HG02981 (cell line): ENCODE results near the gene GRIN3A.
"Not testable (repeated sequence)": the region's sequence is repeated elsewhere in the genome, so short reads cannot be mapped to it uniquely, and the experiment has no call there.

Experiments
- ATAC-seq: cut with Tn5 transposase; IDR thresholded peaks from one replicate; pipeline ENCODE4 v1.9.1; 2021; ENCODE audit warnings: mild to moderate bottlenecking, moderate library complexity; ENCODE audit not compliant: unreplicated experiment

The GRIN3A gene

DNA sequence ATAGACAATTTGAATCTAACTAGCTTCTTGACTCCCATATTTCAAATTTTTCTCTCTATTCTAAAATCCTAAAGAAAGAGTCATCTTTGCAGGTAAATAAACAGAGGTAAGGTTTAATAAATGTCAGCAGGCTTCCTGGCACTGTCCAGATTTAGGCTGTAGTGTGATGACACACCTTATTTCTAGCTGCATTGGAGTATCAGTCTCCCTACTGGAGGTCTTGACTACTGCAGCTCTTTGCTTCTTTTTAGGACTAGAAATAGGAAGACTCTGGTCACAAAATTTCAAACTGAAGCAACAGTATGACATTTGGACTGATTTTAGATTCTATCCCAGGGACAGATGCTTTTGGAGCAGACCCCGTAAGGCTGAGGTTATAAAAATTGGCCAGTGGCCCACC, 103.0 kb downstream of the GRIN3A start:
- peak; percentile 53 for ATAC-seq

DNA sequence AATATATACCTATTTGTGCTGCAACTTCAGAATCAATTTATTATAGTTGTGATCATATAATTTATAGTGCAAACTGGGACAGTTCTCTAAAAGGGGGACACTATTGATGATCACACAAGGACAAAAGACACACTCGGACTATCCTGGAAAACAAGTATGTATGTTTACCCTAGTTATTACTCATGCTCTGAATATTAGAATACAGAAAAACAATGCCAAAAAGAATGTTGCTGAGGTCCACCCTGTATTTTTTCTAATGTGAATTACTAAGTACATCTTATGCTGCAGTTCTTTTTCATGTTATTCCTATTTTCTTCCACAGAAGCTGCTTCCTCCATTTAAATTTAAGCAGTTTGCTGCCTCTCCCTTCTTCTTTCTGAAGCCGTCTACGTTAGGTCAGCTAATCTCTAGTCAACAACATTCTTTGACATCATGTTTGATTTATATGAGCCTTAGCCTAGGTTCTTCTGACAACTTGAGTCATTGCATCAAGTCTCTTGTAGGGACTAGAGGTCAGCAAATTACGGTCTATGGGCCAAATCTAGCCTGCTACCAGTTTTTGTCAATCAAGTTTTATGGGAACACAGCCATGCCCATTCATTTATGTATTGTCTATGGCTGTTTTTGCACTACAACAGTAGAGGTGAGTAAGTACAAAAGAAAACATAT, 103.6 kb downstream of the GRIN3A start:
- ATAC-seq, result no peak

DNA sequence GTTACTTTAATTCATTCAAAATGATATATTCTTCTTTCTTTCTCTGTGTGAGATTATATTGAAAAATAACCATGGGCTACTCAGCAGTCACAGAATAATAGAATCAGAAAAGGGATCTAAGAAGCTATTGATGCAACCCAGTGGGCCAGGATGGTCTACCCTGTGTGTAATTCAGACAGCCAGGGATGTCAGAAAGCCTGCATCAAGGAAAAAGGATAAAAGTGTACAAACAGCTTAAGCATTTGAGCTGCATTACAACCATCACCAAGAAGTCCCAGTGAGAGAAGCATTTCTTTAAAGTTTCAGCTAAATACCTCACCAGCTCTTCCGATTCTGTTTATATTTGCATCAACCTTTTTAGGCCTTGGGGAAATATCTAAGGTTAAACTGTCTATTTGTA, 105.8 kb downstream of the GRIN3A start:
- ATAC-seq, result no peak

DNA sequence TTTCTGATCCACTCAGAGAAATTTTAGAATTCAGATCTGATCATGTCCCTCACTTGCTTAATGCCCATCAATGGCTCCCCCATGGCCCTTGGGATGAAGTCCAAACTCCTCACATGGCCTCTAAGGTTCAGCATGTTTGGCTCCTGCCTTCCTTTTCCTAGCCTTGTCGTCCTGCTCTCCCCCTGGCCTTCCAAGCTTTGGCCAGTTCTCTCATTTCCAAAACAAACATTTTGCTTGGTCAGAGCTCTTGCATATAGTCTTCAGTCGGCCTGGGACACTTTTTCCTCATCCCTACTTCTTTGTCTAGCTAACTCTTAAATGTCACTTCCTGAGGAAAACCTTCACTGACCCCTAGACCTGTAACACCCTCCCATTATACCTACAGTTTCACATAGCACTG, 106.6 kb downstream of the GRIN3A start:
- no peak for ATAC-seq

DNA sequence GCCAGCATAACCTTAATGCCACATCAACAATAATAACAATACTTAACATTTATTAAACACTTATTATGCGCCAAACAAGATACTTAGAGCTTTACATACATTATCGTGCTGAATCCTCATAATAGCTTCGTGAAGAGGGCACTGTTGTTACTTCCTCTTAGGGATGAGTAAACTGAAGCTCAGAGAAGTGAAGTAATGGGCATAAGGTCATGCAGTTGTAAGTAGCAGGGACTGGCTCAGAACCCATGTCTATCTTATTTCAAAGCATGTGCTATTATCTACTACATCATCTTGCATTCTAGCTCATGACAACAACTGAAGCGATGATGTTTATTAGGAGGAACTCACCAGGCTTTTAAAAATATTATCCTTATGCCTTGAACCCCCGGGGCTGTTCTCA, 108.8 kb downstream of the GRIN3A start:
- ATAC-seq, result no peak

DNA sequence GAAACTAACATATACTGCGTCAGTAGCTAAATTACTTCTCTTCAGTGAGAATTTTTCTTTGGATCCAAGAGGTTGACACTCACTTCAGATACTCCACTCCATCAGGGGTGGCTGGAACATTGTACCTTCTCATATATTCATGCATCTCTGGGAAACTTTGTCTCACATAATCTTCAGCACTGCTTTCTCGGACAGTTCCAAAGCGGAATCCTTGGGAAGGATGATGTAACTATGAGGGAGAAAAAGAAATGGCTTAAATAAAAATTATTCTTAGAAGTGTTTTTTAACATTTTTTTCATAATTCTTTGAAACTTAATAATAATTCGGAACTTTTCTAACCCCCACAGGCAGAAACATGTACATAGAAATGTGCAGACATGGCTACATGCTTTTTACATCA, 110.3 kb downstream of the GRIN3A start:
- ATAC-seq, result no peak

DNA sequence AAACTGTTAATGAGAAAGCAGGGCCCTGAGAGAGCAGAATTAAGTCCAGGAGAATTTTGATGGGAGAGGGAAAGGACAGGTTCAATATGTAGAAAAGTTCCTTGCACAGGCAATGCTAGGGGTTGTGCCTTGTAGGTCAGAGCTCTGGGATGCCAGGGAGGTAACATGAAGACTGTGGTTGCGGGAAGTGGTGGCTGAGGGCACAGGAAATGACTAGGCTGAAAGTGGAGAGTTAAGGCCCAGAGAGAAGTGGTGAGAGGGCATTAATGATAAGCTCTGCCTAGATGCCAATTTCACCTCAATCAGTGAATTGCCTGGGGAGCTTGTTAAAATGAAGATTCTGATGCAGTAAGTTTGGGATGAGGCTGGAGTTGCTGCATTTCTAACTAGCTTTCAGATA, 112.2 kb downstream of the GRIN3A start:
- peak; percentile 67 for ATAC-seq

DNA sequence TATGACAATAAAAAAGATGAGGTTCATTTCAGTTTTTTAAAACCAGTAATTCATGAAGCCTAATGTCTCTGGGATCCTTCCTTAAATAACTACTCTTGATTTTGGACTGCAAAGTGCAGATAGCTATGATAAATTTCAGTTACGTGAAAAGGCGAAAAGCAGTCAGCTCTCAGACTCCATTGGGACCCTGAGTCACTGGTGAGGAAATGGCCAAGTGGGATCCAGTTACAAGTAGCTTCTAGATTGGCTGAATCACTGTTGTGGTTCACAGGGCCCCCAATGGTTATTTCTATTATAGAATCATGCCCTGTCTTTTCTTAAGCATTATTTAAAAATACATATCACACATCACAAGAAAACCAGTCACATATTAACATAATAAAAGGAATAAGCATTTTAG, 112.6 kb downstream of the GRIN3A start:
- ATAC-seq, result no peak

DNA sequence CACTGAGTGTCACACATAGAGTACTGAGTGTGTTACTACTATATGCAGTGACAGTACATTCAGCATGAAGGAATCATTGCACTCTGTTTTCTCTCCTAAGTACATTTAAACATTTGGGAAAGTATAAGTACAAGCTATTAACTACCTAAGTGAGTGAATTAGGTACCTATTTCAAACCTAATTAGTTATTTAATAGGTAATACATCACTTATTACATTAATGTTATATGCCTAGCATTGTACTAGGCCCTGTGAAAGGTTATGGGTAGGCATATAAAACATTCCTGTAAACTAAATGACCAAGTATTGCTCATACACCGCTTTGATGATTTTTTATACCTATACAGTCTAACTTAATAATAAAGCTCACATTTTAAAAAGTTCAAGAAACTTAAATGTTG, 118.0 kb downstream of the GRIN3A start:
- ATAC-seq, result peak; percentile 43

DNA sequence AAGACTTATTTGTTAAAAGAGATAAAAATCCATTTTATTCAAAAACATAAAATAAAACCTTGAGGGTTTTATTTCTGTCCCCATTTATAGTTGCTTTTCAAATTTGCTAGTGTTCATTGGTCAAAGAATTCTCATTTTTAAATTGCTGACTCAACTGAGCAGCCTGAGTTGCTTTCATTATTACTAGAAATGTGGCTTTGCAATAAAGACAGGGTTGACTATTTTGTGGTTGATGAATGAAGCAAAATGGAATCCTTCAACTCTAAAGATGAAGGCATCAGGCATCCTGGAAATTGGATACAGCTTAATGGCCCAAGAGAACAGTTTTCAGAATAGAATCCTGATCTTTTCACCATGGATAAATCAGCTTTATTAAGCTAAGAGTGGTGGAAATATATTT, 119.7 kb downstream of the GRIN3A start:
- peak; percentile 69 for ATAC-seq

DNA sequence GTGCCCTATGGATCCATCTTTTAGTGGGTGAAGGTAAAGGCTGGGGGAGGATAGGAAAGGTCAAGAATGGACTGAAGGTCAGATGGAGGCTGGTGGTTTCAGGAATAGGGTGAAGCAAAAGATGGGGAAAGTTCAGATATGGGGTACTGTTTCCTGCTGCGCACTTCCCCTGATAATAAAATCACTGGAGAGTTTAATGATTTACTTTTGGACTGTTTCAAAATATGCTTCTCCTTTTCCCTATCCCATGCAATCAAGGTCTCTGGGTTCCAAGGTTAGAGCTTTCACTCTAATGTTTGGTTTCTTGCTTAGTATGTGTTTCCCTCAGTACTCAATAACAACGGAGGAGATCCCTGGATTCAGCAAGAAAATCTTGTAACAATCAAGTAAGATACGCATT, 132.9 kb downstream of the GRIN3A start:
- no peak for ATAC-seq

DNA sequence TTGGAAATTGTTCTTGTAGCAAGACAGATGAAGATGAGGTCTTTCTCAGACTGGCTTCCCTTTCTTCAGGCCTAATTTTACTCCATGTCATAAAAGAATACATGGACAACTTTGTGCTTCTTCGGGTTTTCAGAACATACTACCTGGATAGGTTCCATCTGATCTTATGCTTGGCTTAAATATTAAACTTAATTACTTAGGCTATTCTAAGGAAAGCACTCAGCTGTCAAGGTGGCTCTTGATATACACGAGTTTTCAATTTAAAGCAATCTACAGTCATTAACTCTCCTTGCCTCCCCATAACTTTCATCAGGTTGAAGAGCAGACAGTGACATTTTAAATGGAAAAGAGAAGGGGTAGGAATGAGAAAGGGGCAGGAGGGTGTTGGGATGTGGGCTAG, 134.2 kb downstream of the GRIN3A start:
- no peak for ATAC-seq

DNA sequence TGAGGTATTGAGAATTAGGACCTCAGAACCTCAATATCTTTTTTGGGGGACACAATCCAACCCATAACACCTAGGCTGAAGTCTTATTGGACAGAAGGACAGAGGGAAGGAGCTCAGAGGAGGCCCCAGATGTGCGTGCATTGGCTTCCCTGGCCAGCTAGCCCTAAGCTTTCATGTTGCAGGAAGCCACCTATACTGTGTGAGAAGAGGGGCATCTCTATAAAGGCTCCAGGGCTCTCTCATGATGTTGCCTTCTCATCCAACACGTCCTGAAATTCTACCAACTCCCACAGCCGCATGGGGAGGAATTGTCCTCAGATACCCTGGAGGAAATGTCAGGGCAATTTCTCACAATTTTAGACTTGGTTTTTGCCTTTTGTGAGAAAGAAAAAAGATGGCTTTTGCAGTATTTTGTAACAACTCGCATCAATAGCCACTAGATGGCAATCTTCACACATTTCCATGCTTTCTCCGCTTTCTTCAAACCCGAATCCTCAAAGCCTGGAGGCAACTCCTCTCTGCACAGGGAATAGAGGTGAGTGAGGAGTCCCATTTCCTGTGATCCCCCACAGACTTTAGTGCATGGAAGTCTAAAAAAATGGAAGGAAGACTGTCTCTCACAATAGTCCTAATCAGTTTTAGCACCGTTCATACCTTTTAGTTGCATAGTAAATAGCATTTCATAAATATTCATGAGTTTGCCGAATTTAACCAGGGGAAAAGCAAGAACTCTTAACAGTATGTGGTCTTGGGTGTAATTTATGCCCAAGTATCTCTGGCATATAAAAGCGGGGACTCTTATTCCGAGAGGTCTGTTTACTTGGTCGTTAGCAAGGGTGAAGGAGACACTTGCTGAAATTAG, 136.3 kb downstream of the GRIN3A start:
- ATAC-seq, result peak; percentile 64

DNA sequence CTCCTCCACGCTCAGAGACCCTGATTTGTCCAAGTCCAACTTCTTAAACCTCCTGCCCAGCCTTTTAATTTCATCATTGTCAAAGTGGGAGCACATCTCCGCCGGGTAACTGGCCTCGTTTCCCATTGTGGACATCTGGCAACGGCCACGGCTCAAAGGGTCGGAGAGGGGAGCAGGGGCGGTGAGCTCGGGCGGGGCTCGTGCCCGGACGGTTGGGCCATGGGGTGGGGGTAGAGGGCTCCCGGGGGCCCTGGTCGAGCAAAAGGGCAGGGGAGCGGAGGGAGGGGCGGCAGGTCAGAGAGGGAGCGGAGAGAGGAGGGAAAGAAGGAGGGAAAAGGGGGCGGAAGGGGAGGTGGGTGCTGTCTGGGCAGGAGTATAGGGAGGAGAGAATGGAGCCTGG, 143.7 kb downstream of the GRIN3A start, which contains the start of gene PPP3R2:
TSS of gene PPP3R2 (minus strand) at position 174 of the 400 bp plus-strand sequence. CDS start at position 126, 48 bp downstream.
- ATAC-seq, result no peak

DNA sequence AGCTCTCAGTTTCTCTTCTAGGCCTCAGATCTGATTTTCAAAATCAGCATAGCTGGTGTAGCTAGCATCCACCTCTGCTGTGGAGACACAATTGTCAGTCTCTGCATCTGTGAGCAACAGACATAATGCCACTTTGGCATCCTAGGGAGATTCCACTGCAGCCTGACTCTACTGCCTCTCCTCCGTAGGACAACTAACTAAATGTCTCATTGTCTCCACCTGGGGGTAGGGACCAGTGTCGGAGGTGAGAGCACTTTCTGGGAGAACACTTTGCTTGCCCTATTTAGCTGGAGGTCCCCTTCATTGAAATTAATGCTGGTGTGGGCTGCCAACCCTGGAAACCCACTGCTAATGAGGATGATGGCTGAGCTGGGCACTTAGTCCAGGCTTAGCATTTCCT, 145.1 kb downstream of the GRIN3A start:
- ATAC-seq, result no peak

DNA sequence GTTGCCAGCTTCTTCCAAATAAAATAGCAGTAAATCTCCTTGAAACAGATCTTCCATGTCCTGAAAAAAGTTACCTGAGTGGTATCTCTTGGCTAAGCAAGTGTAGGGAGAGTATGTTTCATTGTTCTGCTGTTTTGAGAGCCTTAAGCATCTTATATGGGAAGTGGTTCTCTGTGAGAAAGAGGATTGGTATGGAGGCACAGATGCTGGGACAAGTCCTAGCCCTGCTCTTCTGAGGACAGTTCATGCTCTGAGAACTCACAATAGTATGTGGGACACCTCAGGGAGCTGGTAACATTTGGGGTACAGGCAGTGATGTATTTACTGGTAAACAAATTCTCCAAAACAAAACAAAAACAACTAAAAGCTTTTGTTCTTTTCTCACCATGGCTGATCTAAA, 145.7 kb downstream of the GRIN3A start:
- ATAC-seq, result no peak

DNA sequence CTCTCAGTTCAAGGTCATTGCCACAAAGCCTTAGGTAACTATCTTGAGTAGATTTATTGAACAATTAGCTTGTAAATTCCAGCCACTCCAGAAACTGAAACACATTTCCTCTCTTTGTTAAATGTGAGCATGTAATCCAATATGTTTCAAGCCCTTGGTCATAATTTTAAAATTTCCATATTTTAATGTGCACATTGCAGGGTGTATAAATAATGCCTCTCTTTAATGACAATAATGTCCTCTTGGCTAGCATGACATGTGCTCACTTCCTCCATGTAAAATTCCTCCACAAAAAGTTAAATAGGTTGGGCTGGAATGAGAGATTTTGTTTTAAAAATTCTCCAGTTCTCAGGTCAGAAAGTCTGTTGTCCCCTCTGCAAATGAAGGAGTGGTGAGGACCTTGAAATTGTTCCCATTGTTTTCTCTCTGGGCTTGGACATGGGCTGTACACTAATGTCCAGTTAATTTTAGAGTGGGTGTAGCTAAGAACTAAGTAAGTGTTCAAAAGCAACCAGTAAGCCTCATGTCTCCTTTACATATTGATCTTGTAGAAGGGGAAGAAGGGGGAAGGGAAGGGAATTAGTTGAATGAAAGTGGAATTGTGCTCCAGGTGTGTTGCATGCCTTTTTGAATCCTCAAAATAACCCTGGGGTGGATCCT, 146.5 kb downstream of the GRIN3A start:
- no peak for ATAC-seq

DNA sequence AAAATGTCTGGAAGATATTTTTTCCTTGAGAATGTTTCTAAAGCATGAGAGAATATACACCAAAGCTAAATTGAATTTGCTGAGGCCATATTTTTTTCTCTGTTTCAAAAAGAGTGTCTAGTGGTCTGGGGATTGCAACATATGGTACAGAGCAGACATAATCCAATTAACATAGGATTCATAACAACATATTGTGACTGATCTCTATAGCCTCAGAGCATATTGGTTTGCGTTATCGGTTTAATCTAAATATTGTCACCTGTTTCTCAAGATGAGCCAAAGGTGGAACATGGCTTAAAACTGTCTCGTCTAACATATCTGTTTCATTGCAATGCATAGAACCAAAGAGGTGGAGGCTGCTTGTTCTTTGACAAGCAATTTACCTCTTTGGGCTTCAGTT, 147.5 kb downstream of the GRIN3A start:
- no peak for ATAC-seq

DNA sequence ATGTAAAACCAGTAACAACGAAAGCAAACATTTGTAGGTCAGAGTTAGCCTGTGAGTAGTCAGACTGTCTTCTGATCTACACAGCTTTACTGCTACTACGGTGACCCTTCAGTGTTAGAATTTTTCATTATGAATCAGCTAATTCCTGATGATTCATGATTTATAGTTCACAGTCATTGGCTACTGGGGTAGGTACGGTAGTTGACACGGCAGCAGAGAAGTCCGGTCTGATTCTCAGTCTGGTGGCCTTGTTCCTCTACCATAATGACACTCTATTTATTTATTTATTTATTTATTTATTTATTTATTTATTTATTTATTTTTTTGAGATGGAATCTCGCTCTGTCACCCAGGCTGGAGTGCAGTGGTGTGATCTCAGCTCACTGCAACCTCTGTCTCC, 148.4 kb downstream of the GRIN3A start:
- not testable (repeated sequence) for ATAC-seq

DNA sequence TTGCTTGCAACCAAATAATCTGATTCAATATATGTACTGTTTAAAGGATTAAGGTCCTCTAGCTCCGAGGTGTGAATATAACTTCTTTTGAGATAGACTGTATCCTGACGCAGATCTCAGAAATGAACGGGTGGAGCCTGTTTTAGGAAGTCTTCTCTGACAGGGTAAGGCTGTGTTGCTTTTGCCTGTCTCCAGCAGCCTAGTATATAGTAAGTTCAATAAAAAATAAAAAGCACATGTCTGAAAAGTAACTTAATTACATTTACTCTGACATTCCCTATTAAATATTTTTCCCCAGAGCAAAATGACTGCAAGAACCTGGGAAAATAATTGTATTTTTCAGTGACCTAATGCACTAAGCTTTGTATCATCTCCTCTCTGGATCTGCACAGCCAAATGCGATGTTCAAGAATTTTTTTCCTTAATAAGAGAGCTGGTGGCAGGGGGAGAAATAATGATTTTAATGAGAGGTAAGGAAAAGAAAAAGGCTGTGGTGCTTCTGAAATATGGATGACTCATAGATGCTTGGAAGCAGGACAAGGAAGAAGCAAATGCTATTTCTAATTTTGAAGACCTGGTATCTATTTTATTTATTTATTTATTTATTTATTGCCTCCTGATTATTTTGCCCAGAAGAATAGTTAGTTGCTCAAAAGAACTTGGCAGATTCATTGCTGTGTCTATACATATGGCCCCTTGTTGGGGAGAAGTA, 151.0 kb downstream of the GRIN3A start:
- no peak for ATAC-seq

DNA sequence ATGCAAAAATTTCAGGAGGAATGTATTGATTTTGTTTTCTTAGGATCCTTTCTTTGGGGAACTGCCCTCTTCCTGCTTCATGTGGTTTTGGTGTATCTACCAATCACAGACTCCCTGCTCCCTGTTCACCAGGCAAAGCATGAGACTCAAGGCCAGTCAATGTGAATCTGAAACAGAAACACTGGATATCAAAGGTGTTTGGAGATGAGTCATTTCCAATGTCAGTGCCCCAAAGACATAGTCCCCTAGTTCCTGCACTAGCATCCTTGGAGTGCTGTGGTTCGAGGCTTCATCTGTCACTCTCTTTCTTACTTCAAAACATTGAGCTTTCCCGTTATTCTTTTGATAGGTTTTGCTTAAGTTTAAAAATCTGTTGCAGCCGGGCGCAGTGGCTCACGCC, 151.8 kb downstream of the GRIN3A start:
- peak; percentile 88 for ATAC-seq
